Neural cell (in vitro differentiated cells): Measurements from ENCODE around the gene HOXB4. TPM values are rescaled to one million over a fixed set of nuclear protein-coding genes. Genes with fewer than 3 reads are reported as not detected.

ENCODE experiments used
- H2AFZ ChIP-seq: fragments of 200-600, 300-800 bp; sonication (generic), shearing (Covaris generic); 2 replicates; pipeline ENCODE4 v1.6.0; 2014; ENCODE audit warnings: low read depth, mild to moderate bottlenecking, antibody characterized with exemption, low read length, moderate library complexity
- H3F3A ChIP-seq: fragments of 200-600 bp; shearing (Covaris generic); 2 replicates; pipeline ENCODE4 v1.6.1; 2016; ENCODE audit warnings: mild to moderate bottlenecking, moderate library complexity, mixed read lengths, antibody characterized with exemption, low read length; ENCODE audit not compliant: insufficient read depth, poor library complexity, severe bottlenecking
- H3K27ac ChIP-seq: fragments of 200-600, 300-800 bp; sonication (generic), shearing (Covaris generic); 2 replicates; pipeline ENCODE4 v1.5.1; 2014; ENCODE audit warnings: mild to moderate bottlenecking, low read length, moderate library complexity
- H3K27me3 ChIP-seq: fragments of 300-800, 200-600 bp; sonication (generic), shearing (Covaris generic); 2 replicates; pipeline ENCODE4 v1.6.0; 2014; ENCODE audit warnings: mild to moderate bottlenecking, low read depth, low read length, moderate library complexity; ENCODE audit not compliant: insufficient read depth
- H3K36me3 ChIP-seq: fragments of 300-800, 200-600 bp; sonication (generic), shearing (Covaris generic); 2 replicates; pipeline ENCODE4 v1.5.1; 2014; ENCODE audit warnings: mild to moderate bottlenecking, antibody characterized with exemption, low read length, moderate library complexity; ENCODE audit not compliant: insufficient read depth
- H3K4me2 ChIP-seq: fragments of 300-800, 200-600 bp; sonication (generic), shearing (Covaris generic); 2 replicates; pipeline ENCODE4 v1.6.0; 2014; ENCODE audit warnings: mild to moderate bottlenecking, low read length
- H3K4me3 ChIP-seq: fragments of 300-800, 200-600 bp; sonication (generic), shearing (Covaris generic); 2 replicates; pipeline ENCODE4 v1.5.1; 2014; ENCODE audit warnings: mild to moderate bottlenecking, low read length, moderate library complexity
- H3K79me2 ChIP-seq: fragments of 200-600 bp; shearing (Covaris generic); replicated peaks from 2 replicates; pipeline ENCODE4 v1.6.0; 2014; ENCODE audit warnings: mild to moderate bottlenecking, low read length, moderate library complexity; ENCODE audit not compliant: insufficient read depth
- H3K9ac ChIP-seq: fragments of 300-800, 200-600 bp; sonication (generic), shearing (Covaris generic); 2 replicates; pipeline ENCODE4 v1.6.1; 2016; ENCODE audit warnings: mild to moderate bottlenecking, low read length, mixed read lengths
- H3K9me2 ChIP-seq: fragments of 200-600 bp; shearing (Covaris generic); 2 replicates; pipeline ENCODE4 v1.6.1; 2016; ENCODE audit warnings: mild to moderate bottlenecking, low read length, mixed read lengths; ENCODE audit not compliant: insufficient read depth
- H3K9me3 ChIP-seq: fragments of 200-600, 300-800 bp; sonication (generic), shearing (Covaris generic); 2 replicates; pipeline ENCODE4 v1.6.1; 2016; ENCODE audit warnings: mild to moderate bottlenecking, mixed run types, low read length, moderate library complexity, mixed read lengths
- H4K20me1 ChIP-seq: fragments of 200-600 bp; shearing (Covaris generic); 2 replicates; pipeline ENCODE4 v1.6.1; 2016; ENCODE audit warnings: mild to moderate bottlenecking, mixed run types; ENCODE audit not compliant: insufficient read depth
- EP300 ChIP-seq: fragments of 450-650 bp; conservative IDR thresholded peaks from 2 replicates; pipeline ENCODE4 v1.6.1; 2014; ENCODE audit warnings: antibody characterized with exemption, mild to moderate bottlenecking, moderate library complexity; ENCODE audit not compliant: poor library complexity, severe bottlenecking
- EZH2 ChIP-seq: fragments of 200-600, 300-800 bp; shearing (Covaris generic), sonication (generic); IDR thresholded peaks from 2 replicates; pipeline ENCODE4 v1.6.1; 2014; ENCODE audit warnings: antibody characterized with exemption, low read length, borderline replicate concordance, mild to moderate bottlenecking; ENCODE audit not compliant: insufficient read depth, poor library complexity, severe bottlenecking
- MXI1 ChIP-seq: fragments of 450-650 bp; conservative IDR thresholded peaks from 2 replicates; pipeline ENCODE4 v1.6.1; 2014; ENCODE audit warnings: antibody characterized with exemption, mild to moderate bottlenecking; ENCODE audit not compliant: poor library complexity, severe bottlenecking
- POLR2AphosphoS5 ChIP-seq: IDR thresholded peaks from 2 replicates; pipeline ENCODE4 v1.6.1; 2012
- RAD21 ChIP-seq: fragments of 450-650 bp; conservative IDR thresholded peaks from 2 replicates; pipeline ENCODE4 v1.6.1; 2014; ENCODE audit warnings: antibody characterized with exemption, mild to moderate bottlenecking, moderate library complexity
- SMC3 ChIP-seq: fragments of 450-650 bp; conservative IDR thresholded peaks from 2 replicates; pipeline ENCODE4 v1.6.1; 2014; ENCODE audit warnings: antibody characterized with exemption, mild to moderate bottlenecking, moderate library complexity; ENCODE audit not compliant: poor library complexity
- TAF1 ChIP-seq: IDR thresholded peaks from 2 replicates; pipeline ENCODE4 v1.6.1; 2012; ENCODE audit warnings: low read depth
- polyA plus RNA-seq: library from polyadenylated mRNA; depleted of rRNA; stranded (reverse); fragments of >200 nt; gene quantifications from 2 replicates; pipeline ENCODE4 v1.2.3, GENCODE V29; 2014
- TF ChIP-seq, protein P1 (sequence below): fragments of 450-650 bp; IDR thresholded peaks from 2 replicates; pipeline ENCODE4 v1.5.1; 2014; ENCODE audit warnings: antibody characterized with exemption, mild to moderate bottlenecking, moderate library complexity; ENCODE audit not compliant: poor library complexity, severe bottlenecking
- TF ChIP-seq, protein P2 (sequence below): IDR thresholded peaks from 2 replicates; pipeline ENCODE4 v1.6.1; 2012; ENCODE audit warnings: borderline replicate concordance

Gene HOXB4
- polyA plus RNA-seq, 1 donor from 2014 or later, result not detected

DNA sequence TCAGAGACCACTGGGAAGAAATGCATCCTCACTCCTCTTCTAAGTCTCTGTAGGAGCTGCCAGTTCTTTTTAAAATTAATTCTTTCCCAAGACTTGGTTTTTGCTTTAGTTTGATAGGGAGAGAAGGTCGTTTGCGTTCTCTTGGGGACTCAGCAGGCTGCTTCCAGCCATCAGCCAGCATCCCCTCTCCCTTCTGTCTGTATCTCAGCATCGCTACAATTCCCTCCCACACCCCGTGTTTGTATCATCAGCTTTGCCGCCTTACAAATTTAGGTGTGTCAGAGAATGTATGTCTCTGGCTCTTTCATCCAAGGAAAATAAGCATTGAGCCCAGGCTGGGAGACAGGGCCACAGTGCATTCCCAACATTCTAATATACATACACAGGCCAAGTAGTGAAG lies 21.2 kb upstream of the HOXB4 start:
- Histone ChIP-seq H3K36me3 (no peaks in the 10 kb centered on the region), H3K9me2 (no peaks in the 10 kb centered on the region), H3K9ac (no peak overlapping the region), H2AFZ (no peak overlapping the region), H3K4me2 (no peak overlapping the region), H3K27me3 (peaks cover 100% of the 10 kb centered on the region), H3K4me3 (no peak overlapping the region), H3F3A (no peaks in the 10 kb centered on the region), H3K9me3 (peaks cover 22% of the 10 kb centered on the region), H3K79me2 (no peaks in the 10 kb centered on the region), H4K20me1 (no peaks in the 10 kb centered on the region), H3K27ac (no peak overlapping the region)
- no peak for TF ChIP-seq EZH2
- TF ChIP-seq, protein P1, sequence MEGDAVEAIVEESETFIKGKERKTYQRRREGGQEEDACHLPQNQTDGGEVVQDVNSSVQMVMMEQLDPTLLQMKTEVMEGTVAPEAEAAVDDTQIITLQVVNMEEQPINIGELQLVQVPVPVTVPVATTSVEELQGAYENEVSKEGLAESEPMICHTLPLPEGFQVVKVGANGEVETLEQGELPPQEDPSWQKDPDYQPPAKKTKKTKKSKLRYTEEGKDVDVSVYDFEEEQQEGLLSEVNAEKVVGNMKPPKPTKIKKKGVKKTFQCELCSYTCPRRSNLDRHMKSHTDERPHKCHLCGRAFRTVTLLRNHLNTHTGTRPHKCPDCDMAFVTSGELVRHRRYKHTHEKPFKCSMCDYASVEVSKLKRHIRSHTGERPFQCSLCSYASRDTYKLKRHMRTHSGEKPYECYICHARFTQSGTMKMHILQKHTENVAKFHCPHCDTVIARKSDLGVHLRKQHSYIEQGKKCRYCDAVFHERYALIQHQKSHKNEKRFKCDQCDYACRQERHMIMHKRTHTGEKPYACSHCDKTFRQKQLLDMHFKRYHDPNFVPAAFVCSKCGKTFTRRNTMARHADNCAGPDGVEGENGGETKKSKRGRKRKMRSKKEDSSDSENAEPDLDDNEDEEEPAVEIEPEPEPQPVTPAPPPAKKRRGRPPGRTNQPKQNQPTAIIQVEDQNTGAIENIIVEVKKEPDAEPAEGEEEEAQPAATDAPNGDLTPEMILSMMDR, result no peak
- no peak for TF ChIP-seq EP300
- TF ChIP-seq MXI1, result no peak
- TF ChIP-seq, protein P2, sequence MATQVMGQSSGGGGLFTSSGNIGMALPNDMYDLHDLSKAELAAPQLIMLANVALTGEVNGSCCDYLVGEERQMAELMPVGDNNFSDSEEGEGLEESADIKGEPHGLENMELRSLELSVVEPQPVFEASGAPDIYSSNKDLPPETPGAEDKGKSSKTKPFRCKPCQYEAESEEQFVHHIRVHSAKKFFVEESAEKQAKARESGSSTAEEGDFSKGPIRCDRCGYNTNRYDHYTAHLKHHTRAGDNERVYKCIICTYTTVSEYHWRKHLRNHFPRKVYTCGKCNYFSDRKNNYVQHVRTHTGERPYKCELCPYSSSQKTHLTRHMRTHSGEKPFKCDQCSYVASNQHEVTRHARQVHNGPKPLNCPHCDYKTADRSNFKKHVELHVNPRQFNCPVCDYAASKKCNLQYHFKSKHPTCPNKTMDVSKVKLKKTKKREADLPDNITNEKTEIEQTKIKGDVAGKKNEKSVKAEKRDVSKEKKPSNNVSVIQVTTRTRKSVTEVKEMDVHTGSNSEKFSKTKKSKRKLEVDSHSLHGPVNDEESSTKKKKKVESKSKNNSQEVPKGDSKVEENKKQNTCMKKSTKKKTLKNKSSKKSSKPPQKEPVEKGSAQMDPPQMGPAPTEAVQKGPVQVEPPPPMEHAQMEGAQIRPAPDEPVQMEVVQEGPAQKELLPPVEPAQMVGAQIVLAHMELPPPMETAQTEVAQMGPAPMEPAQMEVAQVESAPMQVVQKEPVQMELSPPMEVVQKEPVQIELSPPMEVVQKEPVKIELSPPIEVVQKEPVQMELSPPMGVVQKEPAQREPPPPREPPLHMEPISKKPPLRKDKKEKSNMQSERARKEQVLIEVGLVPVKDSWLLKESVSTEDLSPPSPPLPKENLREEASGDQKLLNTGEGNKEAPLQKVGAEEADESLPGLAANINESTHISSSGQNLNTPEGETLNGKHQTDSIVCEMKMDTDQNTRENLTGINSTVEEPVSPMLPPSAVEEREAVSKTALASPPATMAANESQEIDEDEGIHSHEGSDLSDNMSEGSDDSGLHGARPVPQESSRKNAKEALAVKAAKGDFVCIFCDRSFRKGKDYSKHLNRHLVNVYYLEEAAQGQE, result no peak
- TF ChIP-seq POLR2AphosphoS5, result no peak
- TF ChIP-seq TAF1, result no peak
- TF ChIP-seq SMC3, result no peak
- TF ChIP-seq RAD21, result no peak

DNA sequence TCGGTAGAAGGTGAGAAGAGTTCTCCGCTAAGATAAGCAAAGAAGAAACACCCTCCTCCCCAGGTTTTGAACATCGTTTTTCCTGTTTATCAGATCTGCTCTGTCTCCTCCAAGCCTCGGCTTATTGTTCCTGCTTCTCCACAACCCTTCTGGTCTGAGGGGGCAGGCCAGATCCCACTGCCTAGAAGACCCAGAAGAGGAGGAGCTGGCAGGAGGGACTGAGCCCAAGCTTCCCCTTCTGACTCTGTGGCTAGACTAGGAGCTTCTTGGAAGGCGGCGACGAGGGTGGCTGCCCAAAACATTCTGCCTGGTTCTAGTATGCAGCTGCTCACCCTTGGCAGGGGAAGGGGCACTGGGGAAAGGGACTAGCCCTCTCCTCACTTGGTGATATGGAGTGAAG lies 20.6 kb upstream of the HOXB4 start:
- no peaks in the 10 kb centered on the region for H4K20me1 ChIP-seq
- H3K4me3 ChIP-seq, result no peak overlapping the region
- H3F3A ChIP-seq, result no peaks in the 10 kb centered on the region
- TF ChIP-seq, protein P2, result no peak
- TF ChIP-seq RAD21, result no peak
- TF ChIP-seq, protein P1, result no peak
- TF ChIP-seq MXI1, result no peak
- H3K9me3 ChIP-seq, result peaks cover 18% of the 10 kb centered on the region
- H3K79me2 ChIP-seq, result no peaks in the 10 kb centered on the region
- no peaks in the 10 kb centered on the region for H3K9me2 ChIP-seq
- peaks cover 100% of the 10 kb centered on the region for H3K27me3 ChIP-seq
- H3K9ac ChIP-seq, result no peak overlapping the region
- no peaks in the 10 kb centered on the region for H3K36me3 ChIP-seq
- no peak overlapping the region for H3K4me2 ChIP-seq
- no peak overlapping the region for H2AFZ ChIP-seq
- H3K27ac ChIP-seq, result no peak overlapping the region
